ENCODE data around the gene TMEM62.
"Not testable (repeated sequence)": the region's sequence is repeated elsewhere in the genome, so short reads cannot be mapped to it uniquely, and the experiment has no call there.

The TMEM62 gene

GRCh38 chr15:43184407-43185124, 51.2 kb downstream of the TMEM62 start:
- DNase-seq, result no peak

DNA sequence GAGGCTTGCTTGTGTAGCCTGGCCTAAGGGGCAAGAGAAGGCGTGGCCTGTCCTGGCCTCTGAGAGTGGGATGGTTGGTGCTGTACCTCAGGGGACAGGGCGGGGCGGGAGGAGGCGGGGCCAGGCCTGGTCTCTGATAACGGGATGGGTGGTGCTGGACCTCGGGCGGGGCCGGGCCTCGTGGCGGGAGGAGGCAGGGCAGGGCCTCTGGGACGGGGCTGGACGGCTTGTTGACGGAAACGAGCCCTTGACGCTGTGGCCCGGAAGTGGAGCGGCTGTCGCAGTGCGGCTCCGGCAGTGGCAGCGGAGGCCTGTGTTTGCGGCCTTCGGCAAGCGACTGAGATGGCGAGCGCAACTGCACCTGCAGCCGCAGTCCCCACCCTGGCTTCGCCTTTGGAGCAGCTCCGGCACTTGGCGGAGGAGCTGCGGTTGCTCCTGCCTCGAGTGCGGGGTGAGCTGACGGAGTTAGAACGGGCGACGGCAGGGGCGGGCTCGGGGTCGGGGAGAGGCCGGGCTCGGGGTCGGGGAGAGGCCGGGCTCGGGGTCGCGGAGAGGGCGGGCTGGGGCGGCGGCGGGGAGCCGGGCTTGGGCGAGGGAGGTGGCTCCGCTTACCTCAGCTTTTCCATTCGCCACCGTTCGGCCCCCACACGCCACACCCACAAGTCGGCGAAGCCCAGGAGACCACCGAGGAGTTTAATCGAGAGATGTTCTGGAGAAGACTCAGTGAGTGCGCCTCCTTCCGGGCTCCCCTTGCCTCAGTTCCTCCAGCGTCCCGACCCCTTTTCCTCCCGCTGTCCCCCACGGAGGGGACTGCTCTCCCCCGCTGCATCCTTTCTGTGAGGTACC, 52.0 kb downstream of the TMEM62 start, which contains the start of gene CCNDBP1:
CCNDBP1 (plus strand) TSS at position 247 of the 846 bp plus-strand sequence; CDS start at position 343, 96 bp downstream.
- peak; percentile 90 for DNase-seq

DNA sequence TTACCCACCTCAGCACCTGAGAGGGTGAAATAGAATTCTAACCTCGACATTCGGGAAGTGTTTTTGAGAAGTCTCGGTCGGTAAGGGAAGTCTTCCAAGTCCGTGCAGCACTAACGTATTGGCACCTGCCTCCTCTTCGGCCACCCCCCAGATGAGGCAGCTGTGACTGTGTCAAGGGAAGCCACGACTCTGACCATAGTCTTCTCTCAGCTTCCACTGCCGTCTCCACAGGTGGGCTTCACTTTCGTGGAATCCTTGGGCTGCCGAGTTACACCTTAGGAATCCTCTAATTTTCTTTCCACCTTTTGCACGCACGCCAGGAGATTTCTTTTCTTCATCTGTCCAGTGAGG, 52.6 kb downstream of the TMEM62 start:
- DNase-seq, result no peak

- peak; percentile 59 for DNase-seq
Observed at GRCh38 chr15:43187544-43188155, 54.3 kb downstream of the TMEM62 start.

GRCh38 chr15:43189296-43189695, 55.9 kb downstream of the TMEM62 start:
- no peak for DNase-seq

DNA sequence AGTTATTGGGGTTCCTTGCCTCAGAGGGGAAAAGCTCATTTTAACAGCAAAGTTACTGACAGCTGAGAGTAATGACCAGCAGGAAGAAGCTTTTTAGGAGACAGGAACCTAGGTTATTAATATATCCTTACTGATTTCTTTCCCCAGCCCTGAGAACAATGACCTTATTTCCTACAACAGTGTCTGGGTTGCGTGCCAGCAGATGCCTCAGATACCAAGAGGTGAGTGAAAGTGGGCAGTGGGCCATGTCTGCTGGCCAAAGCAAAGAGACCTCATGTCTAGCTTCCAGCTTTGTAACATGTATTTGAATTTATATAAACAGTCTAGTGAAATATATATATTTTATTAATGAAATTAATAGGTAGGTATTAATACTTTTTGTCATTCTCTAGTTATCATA, 56.8 kb downstream of the TMEM62 start:
- DNase-seq, result no peak

DNA sequence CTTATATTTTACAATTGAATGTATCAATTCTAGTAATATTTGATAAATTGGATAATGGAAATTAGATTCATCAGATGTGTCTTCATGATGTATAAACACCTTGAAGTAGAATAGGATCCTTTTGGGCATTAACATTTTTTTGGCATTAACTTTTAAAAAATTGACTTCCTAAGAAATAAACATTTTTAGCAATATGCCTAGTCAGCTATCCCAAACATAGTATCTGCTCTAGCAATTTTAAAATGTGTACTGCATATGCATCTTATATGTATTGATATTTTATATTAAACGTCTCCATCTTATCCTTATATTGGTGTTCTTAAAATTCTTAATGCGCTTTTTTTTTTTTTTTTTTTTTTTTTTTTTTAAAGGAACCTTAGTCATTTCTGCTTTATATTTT, 60.3 kb downstream of the TMEM62 start:
- DNase-seq, result no peak

DNA sequence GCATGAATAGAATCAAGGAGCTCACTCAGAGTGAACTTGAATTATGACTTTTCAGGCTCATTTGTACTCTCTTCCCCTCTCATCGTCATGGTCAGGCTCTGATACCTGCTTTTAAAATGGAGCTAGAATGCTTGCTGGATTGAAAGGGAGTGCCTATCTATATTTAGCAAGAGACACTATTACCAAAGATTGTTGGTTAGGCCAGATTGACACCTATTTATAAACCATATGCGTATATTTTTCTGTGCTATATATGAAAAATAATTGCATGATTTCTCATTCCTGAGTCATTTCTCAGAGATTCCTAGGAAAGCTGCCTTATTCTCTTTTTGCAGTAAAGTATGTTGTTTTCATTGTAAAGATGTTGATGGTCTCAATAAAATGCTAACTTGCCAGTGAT, 61.4 kb downstream of the TMEM62 start:
- no peak for DNase-seq

GRCh38 chr15:43196760-43197548, 63.6 kb downstream of the TMEM62 start:
- no peak for DNase-seq

GRCh38 chr15:43197773-43198172, 64.4 kb downstream of the TMEM62 start:
- not testable (repeated sequence) for DNase-seq

DNA sequence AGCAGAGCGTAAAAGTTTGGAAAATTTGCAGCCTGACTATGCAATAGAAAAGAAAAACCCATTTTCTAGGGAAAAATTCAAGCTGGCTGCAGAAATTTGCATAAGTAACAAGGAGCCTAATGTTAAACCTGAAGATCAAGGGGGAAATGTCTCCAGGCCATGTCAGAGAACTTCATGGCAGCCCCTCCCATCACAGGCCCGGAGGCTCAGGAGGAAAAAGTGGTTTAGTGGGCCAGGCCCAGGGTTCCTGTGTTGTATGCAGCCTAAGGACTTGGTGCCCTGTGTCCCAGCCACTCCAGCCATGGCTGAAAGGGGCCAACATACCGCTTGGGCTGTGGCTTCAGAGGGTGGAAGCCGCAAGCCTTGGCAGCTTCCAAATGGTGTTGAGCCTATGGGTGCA, 65.2 kb downstream of the TMEM62 start:
- DNase-seq, result not testable (repeated sequence)

- no peak for DNase-seq
Observed at GRCh38 chr15:43198992-43199391, 65.6 kb downstream of the TMEM62 start.

GRCh38 chr15:43199945-43200488, 66.6 kb downstream of the TMEM62 start:
- no peak for DNase-seq

DNA sequence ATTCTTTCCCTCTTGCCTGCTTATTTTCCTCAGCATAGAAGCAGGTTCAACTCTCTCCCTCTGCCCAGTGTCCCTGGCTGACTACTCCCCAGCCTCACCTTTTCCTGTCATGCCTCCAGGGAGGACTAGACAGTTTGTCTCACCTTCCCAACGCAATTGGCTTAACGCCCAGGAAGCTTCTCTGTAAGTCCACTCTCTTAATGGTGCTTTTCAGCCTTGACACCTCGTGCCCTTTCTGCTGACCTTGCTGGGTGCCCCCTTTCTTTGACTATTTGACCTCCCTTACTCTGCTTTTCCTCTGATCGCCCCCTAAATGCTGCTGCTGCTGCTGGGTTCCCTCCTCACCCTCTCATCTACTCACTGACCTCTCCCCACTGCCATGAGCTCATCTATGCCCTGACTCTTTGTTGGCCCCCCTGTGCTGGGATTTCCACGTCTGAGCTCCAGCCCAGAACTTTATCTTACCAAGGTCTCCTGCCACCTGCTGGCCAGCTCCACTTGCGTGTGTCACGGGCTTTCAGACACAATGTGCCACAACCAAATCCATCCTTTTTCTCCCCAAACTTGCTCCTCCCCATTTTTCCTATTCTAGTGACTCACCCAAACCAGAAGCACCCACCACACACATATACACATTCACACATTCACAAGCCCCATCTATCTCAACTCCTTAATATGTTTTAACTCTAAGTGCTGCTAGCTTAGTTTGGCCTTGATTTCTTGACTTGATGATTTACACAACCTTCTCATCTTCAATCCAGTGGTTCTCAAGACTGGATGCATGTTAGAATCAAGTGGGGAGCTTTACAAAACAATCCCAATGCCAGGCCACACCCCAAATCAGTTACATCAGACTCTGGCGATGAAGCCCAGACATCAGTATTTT, 70.9 kb downstream of the TMEM62 start:
- DNase-seq, result peak; percentile 39

GRCh38 chr15:43206054-43206453, 72.7 kb downstream of the TMEM62 start:
- no peak for DNase-seq

DNA sequence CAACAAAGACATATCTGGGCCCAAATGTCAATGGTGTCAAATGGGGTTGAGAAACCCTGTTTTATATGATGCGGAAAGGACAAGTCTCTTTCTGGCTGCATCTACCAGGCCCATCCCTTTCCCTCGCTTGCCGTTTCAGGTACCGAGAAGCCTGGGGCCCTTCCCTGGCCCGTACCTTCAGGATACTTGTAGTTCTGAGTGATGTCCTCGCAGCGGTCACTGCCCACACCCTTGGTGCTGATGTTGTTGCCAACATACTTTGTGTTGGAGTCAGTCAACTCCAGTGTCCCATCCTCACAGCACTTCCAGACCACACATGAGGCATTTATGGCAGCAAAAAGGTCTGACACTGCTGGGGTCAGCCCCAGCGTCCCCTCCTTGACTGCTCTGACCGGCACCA, 73.6 kb downstream of the TMEM62 start:
- no peak for DNase-seq

GRCh38 chr15:43208052-43209002, 74.9 kb downstream of the TMEM62 start:
- DNase-seq, result no peak

GRCh38 chr15:43209059-43209824, 75.9 kb downstream of the TMEM62 start:
- DNase-seq, result no peak

DNA sequence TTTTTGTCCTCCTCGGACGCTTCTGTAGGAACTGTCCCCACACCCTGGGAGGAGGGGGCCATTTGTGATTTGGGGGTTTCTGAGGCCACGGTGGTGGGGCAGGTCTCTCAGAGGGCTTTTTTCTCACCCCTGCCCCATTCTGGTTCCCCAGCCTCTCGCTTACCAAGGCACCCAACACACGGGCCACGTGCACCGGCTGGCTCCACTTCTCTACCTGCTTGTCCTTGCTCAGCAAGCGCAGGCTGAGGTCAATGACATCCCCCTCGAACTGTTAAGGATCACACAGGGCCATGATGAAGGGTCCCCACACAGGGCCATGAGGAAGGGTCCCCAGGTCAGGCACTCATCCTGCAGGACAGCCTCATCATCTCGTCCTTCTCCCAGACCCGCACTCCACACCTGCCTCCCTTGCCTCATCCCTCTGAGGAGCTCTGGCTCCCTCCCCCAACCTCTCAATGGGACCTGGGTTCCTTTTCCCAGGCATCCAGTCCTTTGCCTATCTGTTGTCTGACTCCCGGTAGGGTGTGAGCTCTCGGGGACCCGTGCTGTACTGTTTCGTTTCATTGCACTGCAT, 76.9 kb downstream of the TMEM62 start:
- no peak for DNase-seq

All from CD4-positive, alpha-beta T cell treated with Interleukin-4 for 4 hours (primary cell).